Endothelial cell of umbilical vein (primary cell): ENCODE data around the gene KCNQ2. TPM values are rescaled to one million over a fixed set of nuclear protein-coding genes. Genes with fewer than 3 reads are reported as not detected.

Source experiments
- BruUV-seq: library from RNA; stranded (reverse); fragments of 400-500 nt; replicated peaks from 2 replicates; lab custom pipeline; 2021; lab: Mats Ljungman, UMichigan
- CTCF ChIA-PET: fragments of 300-600, 350-600 bp; sonication (Branson Sonifier 250); formaldehyde crosslinking; loops from one replicate; lab custom pipeline; 2021; ENCODE audit warnings: antibody characterized with exemption, inconsistent platforms; lab: Charles Lee
- POLR2A ChIA-PET: fragments of 300-600, 350-600 bp; sonication (Branson Sonifier 250); formaldehyde crosslinking; loops from one replicate; lab custom pipeline; 2021; ENCODE audit warnings: antibody characterized with exemption, inconsistent platforms; lab: Charles Lee
- DNase-seq: peaks from one replicate; pipeline ENCODE4 v3.0.0-alpha.2; 2011; ENCODE audit warnings: low read depth, low spot score
- FAIRE-seq: peaks from 2 replicates; lab custom pipeline; 2011; peaks lifted over from hg19 to GRCh38; lab: Jason Lieb, UNC
- H2AFZ ChIP-seq: 2 replicates; pipeline ENCODE4 v1.6.0; 2012; ENCODE audit warnings: low read depth, low read length, control low read depth, inconsistent platforms
- H3K27ac ChIP-seq: 2 replicates; pipeline ENCODE4 v1.5.1; 2011; ENCODE audit warnings: low read depth, mild to moderate bottlenecking, control low read depth, low read length, moderate library complexity; ENCODE audit not compliant: insufficient read depth
- H3K27me3 ChIP-seq, 2 experiments: 2 replicates each; pipeline versions ENCODE4 v1.6.0 to v1.6.1; 2011; ENCODE audit warnings: low read length in 2 of 2, mixed read lengths in 1 of 2; ENCODE audit not compliant: control insufficient read depth in 2 of 2, insufficient read depth in 2 of 2
- H3K36me3 ChIP-seq, 2 experiments: 2 replicates in 1 of 2; 3 replicates in 1 of 2; pipeline ENCODE4 v1.5.1; 2011; ENCODE audit warnings: low read length in 2 of 2, mild to moderate bottlenecking in 1 of 2, moderate library complexity in 1 of 2; ENCODE audit not compliant: control insufficient read depth in 2 of 2, insufficient read depth in 2 of 2; ENCODE audit errors: extremely low read depth in 1 of 2
- H3K4me1 ChIP-seq: 3 replicates; pipeline ENCODE4 v1.5.1; 2011; ENCODE audit warnings: mild to moderate bottlenecking, low read length; ENCODE audit not compliant: control insufficient read depth, insufficient read depth; ENCODE audit errors: extremely low read depth
- H3K4me2 ChIP-seq: 2 replicates; pipeline ENCODE4 v1.6.1; 2011; ENCODE audit warnings: low read length, control low read depth, mixed read lengths; ENCODE audit not compliant: insufficient read depth
- H3K4me3 ChIP-seq, 3 experiments: fragments of 200-600 bp in 1 of 3; sonication (generic), shearing (Covaris generic) in 1 of 3; replicated peaks in 1 of 3; 2 replicates each; pipeline ENCODE4 v1.5.1; 2011 to 2016; ENCODE audit warnings: control low read depth in 3 of 3, low read length in 3 of 3, mild to moderate bottlenecking in 2 of 3, inconsistent platforms in 1 of 3, low read depth in 1 of 3, moderate library complexity in 1 of 3; ENCODE audit not compliant: insufficient read depth in 1 of 3
- H3K79me2 ChIP-seq: 2 replicates; pipeline ENCODE4 v1.6.0; 2012; ENCODE audit warnings: low read length, inconsistent platforms; ENCODE audit not compliant: control insufficient read depth, insufficient read depth
- H3K9ac ChIP-seq: replicated peaks from 2 replicates; pipeline ENCODE3; 2011; ENCODE audit warnings: low read length, control low read depth; ENCODE audit not compliant: insufficient read depth; ENCODE audit errors: extremely low read depth
- H3K9me1 ChIP-seq: replicated peaks from 3 replicates; pipeline ENCODE4 v1.6.0; 2011; ENCODE audit warnings: mild to moderate bottlenecking, low read length; ENCODE audit not compliant: control insufficient read depth, insufficient read depth; ENCODE audit errors: extremely low read depth
- H3K9me3 ChIP-seq: replicated peaks from 2 replicates; pipeline ENCODE4 v1.5.1; 2012; ENCODE audit warnings: low read length, inconsistent platforms; ENCODE audit not compliant: control insufficient read depth, insufficient read depth
- H4K20me1 ChIP-seq: replicated peaks from 2 replicates; pipeline ENCODE3; 2011; ENCODE audit warnings: mild to moderate bottlenecking, low read length; ENCODE audit not compliant: control insufficient read depth, insufficient read depth; ENCODE audit errors: extremely low read depth
- EZH2 ChIP-seq: IDR thresholded peaks from 2 replicates; pipeline ENCODE4 v1.6.1; 2012; ENCODE audit warnings: borderline replicate concordance, low read depth, mild to moderate bottlenecking, moderate library complexity, low read length, inconsistent platforms; ENCODE audit not compliant: severe bottlenecking
- FOS ChIP-seq: IDR thresholded peaks from 2 replicates; pipeline ENCODE4 v1.6.1; 2011; ENCODE audit warnings: mild to moderate bottlenecking, low read length, moderate library complexity, borderline replicate concordance; ENCODE audit not compliant: insufficient read depth
- GATA2 ChIP-seq: IDR thresholded peaks from 2 replicates; pipeline ENCODE4 v1.7.0; 2011; ENCODE audit warnings: low read depth, mild to moderate bottlenecking, moderate library complexity, mixed read lengths, low read length; ENCODE audit not compliant: insufficient read length, insufficient read depth
- JUN ChIP-seq: IDR thresholded peaks from 2 replicates; pipeline ENCODE4 v1.6.1; 2011; ENCODE audit warnings: borderline replicate concordance, low read depth; ENCODE audit not compliant: insufficient read length, insufficient read depth
- MYC ChIP-seq: IDR thresholded peaks from one replicate; pipeline ENCODE4 v1.6.1; 2011; ENCODE audit warnings: mild to moderate bottlenecking, low read depth, low read length
- POLR2A ChIP-seq: IDR thresholded peaks from 2 replicates; pipeline ENCODE4 v1.6.1; 2012; ENCODE audit warnings: low read depth, mild to moderate bottlenecking, control low read depth, low read length
- POLR2AphosphoS5 ChIP-seq: IDR thresholded peaks from 2 replicates; pipeline ENCODE4 v1.6.1; 2012; ENCODE audit warnings: low read depth, mild to moderate bottlenecking, control low read depth, low read length, moderate library complexity; ENCODE audit not compliant: insufficient read depth
- dilution Hi-C: fragments of 300-500 bp; cut with MboI; formaldehyde crosslinking; loops from one replicate; pipeline ENCODE4 v1.15.0; 2019; ENCODE audit warnings: low sequenced_read_pairs; ENCODE audit not compliant: extremely low pct_ligation_motif_present
- intact Hi-C: fragments of 100-400 bp; cut with micrococcal nuclease; formaldehyde crosslinking; loops from one replicate; pipeline ENCODE4 v1.10.0; 2022
- polyA plus RNA-seq, 4 experiments: library from polyadenylated mRNA; depleted of rRNA in 3 of 4; stranded (reverse) in 3 of 4; unstranded in 1 of 4; fragments of >200 nt; gene quantifications; 2 replicates each; pipeline versions ENCODE4 v1.2.1 to v1.2.3, GENCODE V29; 2011 to 2012; ENCODE audit warnings: missing spikeins in 1 of 4
- total RNA-seq: library from RNA; stranded (reverse); gene quantifications from 2 replicates; pipeline ENCODE4 v1.2.3, GENCODE V29; 2021
- TF ChIP-seq, protein P1 (sequence below): IDR thresholded peaks from 2 replicates; pipeline ENCODE4 v1.6.1; 2011; ENCODE audit not compliant: insufficient read depth, insufficient read length
- TF ChIP-seq, protein P2 (sequence below), 2 donors: IDR thresholded peaks; 1 replicate in 1 of 2; 2 replicates in 1 of 2; pipeline ENCODE4 v1.5.1; 2011; ENCODE audit warnings: low read length in 2 of 2, mild to moderate bottlenecking in 2 of 2, moderate library complexity in 2 of 2, control low read depth in 1 of 2, inconsistent platforms in 1 of 2, low read depth in 1 of 2; ENCODE audit not compliant: insufficient read depth in 1 of 2; ENCODE audit errors: extremely low read depth in 1 of 2

Gene KCNQ2
- total and polyA plus RNA-seq, 2 donors (not counting 3 experiments of a cell fraction or from before 2014, with no cell fraction given): not detected

DNA sequence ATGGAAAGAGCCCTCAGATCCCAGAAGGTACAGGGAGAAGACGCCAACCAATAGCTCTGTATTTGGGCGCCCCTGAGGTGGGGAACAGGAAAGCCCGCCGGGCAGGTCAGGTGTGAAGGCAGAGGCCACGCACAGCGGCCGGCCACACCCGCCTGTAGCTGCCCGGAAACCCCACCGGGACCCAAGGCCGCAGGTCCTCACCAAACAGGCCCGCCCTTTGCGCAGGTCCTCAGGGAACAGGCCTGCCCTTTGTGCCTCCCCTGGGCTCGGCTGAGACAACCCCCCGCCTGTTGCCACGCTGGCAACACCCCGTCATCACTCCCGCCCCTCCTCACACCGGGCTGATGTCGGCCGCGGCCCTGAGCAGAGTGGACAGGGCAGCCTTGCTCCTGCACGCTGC, 66.4 kb downstream of the KCNQ2 start:
- H2AFZ ChIP-seq: no peak overlapping the region
- H3K36me3 ChIP-seq: no peaks in the 10 kb centered on the region
- no peaks in the 10 kb centered on the region for H3K9me3 ChIP-seq
- intact Hi-C loops (no loop called here), dilution Hi-C loops (no loop called here)
- H3K27me3 ChIP-seq: no peaks in the 10 kb centered on the region
- ChIA-PET CTCF (no interaction called here), POLR2A (no interaction called here)
- no peak overlapping the region for H3K27ac ChIP-seq
- no peaks in the 10 kb centered on the region for H3K79me2 ChIP-seq
- no TSS peak for BruUV-seq
- H3K9me1 ChIP-seq: no peaks in the 10 kb centered on the region
- no peak for FAIRE-seq
- no peaks in the 10 kb centered on the region for H3K4me1 ChIP-seq
- H4K20me1 ChIP-seq: no peaks in the 10 kb centered on the region
- H3K4me3 ChIP-seq: no peak overlapping the region
- H3K9ac ChIP-seq: no peak overlapping the region
- DNase-seq: no peak
- H3K4me2 ChIP-seq: no peak overlapping the region
- TF ChIP-seq FOS (no peak), EZH2 (no peak), POLR2A (no peak), JUN (no peak)
- TF ChIP-seq, protein P1, sequence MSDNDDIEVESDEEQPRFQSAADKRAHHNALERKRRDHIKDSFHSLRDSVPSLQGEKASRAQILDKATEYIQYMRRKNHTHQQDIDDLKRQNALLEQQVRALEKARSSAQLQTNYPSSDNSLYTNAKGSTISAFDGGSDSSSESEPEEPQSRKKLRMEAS: no peak

- DNase-seq (no peak), FAIRE-seq (no peak)
- no peak for TF ChIP-seq FOS
- no peak for TF ChIP-seq POLR2A
- no peak for TF ChIP-seq POLR2AphosphoS5
- TF ChIP-seq EZH2: no peak
- TF ChIP-seq JUN: no peak
- TF ChIP-seq, protein P2, sequence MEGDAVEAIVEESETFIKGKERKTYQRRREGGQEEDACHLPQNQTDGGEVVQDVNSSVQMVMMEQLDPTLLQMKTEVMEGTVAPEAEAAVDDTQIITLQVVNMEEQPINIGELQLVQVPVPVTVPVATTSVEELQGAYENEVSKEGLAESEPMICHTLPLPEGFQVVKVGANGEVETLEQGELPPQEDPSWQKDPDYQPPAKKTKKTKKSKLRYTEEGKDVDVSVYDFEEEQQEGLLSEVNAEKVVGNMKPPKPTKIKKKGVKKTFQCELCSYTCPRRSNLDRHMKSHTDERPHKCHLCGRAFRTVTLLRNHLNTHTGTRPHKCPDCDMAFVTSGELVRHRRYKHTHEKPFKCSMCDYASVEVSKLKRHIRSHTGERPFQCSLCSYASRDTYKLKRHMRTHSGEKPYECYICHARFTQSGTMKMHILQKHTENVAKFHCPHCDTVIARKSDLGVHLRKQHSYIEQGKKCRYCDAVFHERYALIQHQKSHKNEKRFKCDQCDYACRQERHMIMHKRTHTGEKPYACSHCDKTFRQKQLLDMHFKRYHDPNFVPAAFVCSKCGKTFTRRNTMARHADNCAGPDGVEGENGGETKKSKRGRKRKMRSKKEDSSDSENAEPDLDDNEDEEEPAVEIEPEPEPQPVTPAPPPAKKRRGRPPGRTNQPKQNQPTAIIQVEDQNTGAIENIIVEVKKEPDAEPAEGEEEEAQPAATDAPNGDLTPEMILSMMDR (IDR thresholded peaks at IDR 0.05; ENCODE audit: extremely low read depth in 1 of 2, insufficient read depth in 1 of 2, low read depth in 1 of 2, low read length in 2 of 2): no peak
- TF ChIP-seq GATA2: no peak
- TF ChIP-seq, protein P1: no peak
- no peak for TF ChIP-seq MYC
- H2AFZ ChIP-seq: no peak overlapping the region
- intact Hi-C loops (no loop called here), dilution Hi-C loops (no loop called here)
- no peaks in the 10 kb centered on the region for H3K4me1 ChIP-seq
- ChIA-PET CTCF (no interaction called here), POLR2A (no interaction called here)
- H4K20me1 ChIP-seq: no peaks in the 10 kb centered on the region
- BruUV-seq: no TSS peak
- no peaks in the 10 kb centered on the region for H3K36me3 ChIP-seq
- H3K9ac ChIP-seq: no peak overlapping the region
- H3K27me3 ChIP-seq: no peaks in the 10 kb centered on the region
- no peaks in the 10 kb centered on the region for H3K9me3 ChIP-seq
- H3K27ac ChIP-seq: no peak overlapping the region
- H3K79me2 ChIP-seq: no peaks in the 10 kb centered on the region
- no peak overlapping the region for H3K4me2 ChIP-seq
- no peak overlapping the region for H3K4me3 ChIP-seq
- H3K9me1 ChIP-seq: no peaks in the 10 kb centered on the region
Measured at GRCh38 chr20:63405102-63405730, 67.2 kb downstream of the KCNQ2 start.
